Measurements from ENCODE around the gene RAB7A.
"Not testable (repeated sequence)": the region's sequence is repeated elsewhere in the genome, so short reads cannot be mapped to it uniquely, and the experiment has no call there.

Gene RAB7A

GRCh38 chr3:128760042-128760441 lies 34.1 kb downstream of the RAB7A start:
- no peak for DNase-seq (ENCODE audit: low spot score)

GRCh38 chr3:128760881-128761280 lies 34.9 kb downstream of the RAB7A start:
- DNase-seq (ENCODE audit: low spot score), result no peak

GRCh38 chr3:128761392-128761791 lies 35.4 kb downstream of the RAB7A start:
- DNase-seq (ENCODE audit: low spot score), result no peak

GRCh38 chr3:128763967-128764366 lies 38.0 kb downstream of the RAB7A start:
- no peak for DNase-seq (ENCODE audit: low spot score)

- DNase-seq (ENCODE audit: low spot score), result no peak
Measured at GRCh38 chr3:128764863-128765262, 38.9 kb downstream of the RAB7A start.

- no peak for DNase-seq (ENCODE audit: low spot score)
Measured at GRCh38 chr3:128767094-128767750, 41.2 kb downstream of the RAB7A start.

- no peak for DNase-seq (ENCODE audit: low spot score)
Measured at GRCh38 chr3:128768471-128768870, 42.5 kb downstream of the RAB7A start.

- DNase-seq (ENCODE audit: low spot score), result no peak
Measured at GRCh38 chr3:128770387-128770786, 44.4 kb downstream of the RAB7A start.

GRCh38 chr3:128773189-128773588 lies 47.2 kb downstream of the RAB7A start:
- DNase-seq (ENCODE audit: low spot score), result not testable (repeated sequence)

- DNase-seq (ENCODE audit: low spot score), result not testable (repeated sequence)
Measured at GRCh38 chr3:128773592-128773991, 47.6 kb downstream of the RAB7A start.

GRCh38 chr3:128775241-128775640 lies 49.3 kb downstream of the RAB7A start:
- DNase-seq (ENCODE audit: low spot score), result no peak

- no peak for DNase-seq (ENCODE audit: low spot score)
Measured at GRCh38 chr3:128775906-128776542, 50.0 kb downstream of the RAB7A start.

- DNase-seq (ENCODE audit: low spot score), result no peak
Measured at GRCh38 chr3:128780101-128780837, 54.3 kb downstream of the RAB7A start.

- no peak for DNase-seq (ENCODE audit: low spot score)
Measured at GRCh38 chr3:128781164-128781563, 55.2 kb downstream of the RAB7A start.

- no peak for DNase-seq (ENCODE audit: low spot score)
Measured at GRCh38 chr3:128782282-128783146, 56.5 kb downstream of the RAB7A start.

- no peak for DNase-seq (ENCODE audit: low spot score)
Measured at GRCh38 chr3:128783774-128784173, 57.8 kb downstream of the RAB7A start.

GRCh38 chr3:128784232-128784631 lies 58.2 kb downstream of the RAB7A start:
- no peak for DNase-seq (ENCODE audit: low spot score)

GRCh38 chr3:128784843-128785242 lies 58.9 kb downstream of the RAB7A start:
- no peak for DNase-seq (ENCODE audit: low spot score)

GRCh38 chr3:128786434-128787020 lies 60.5 kb downstream of the RAB7A start:
- DNase-seq (ENCODE audit: low spot score), result no peak

- no peak for DNase-seq (ENCODE audit: low spot score)
Measured at GRCh38 chr3:128787256-128788253, 61.6 kb downstream of the RAB7A start.

Data from COLO829 (cell line).